Prostate gland (tissue), 2 donors: ENCODE measurements around the gene MPZL2.
"Not testable (repeated sequence)": the region's sequence is repeated elsewhere in the genome, so short reads cannot be mapped to it uniquely, and the experiment has no call there.

Experiments
- POLR2AphosphoS5 ChIP-seq: sonication (generic); formaldehyde crosslinking; IDR thresholded peaks from one replicate; pipeline ENCODE4 v1.6.1; 2017; ENCODE audit warnings: antibody characterized with exemption
- TF ChIP-seq, protein P1 (sequence below), 4 experiments: fragments of 200-600 bp in 2 of 4; fragments of 450-650 bp in 2 of 4; sonication (generic) in 2 of 4; IDR thresholded peaks; 1 replicate in 3 of 4; 2 replicates in 1 of 4; pipeline ENCODE4 v1.5.1; 2016 to 2019; ENCODE audit warnings: antibody characterized with exemption in 4 of 4, mild to moderate bottlenecking in 2 of 4, moderate library complexity in 2 of 4

- TF ChIP-seq, protein P1, sequence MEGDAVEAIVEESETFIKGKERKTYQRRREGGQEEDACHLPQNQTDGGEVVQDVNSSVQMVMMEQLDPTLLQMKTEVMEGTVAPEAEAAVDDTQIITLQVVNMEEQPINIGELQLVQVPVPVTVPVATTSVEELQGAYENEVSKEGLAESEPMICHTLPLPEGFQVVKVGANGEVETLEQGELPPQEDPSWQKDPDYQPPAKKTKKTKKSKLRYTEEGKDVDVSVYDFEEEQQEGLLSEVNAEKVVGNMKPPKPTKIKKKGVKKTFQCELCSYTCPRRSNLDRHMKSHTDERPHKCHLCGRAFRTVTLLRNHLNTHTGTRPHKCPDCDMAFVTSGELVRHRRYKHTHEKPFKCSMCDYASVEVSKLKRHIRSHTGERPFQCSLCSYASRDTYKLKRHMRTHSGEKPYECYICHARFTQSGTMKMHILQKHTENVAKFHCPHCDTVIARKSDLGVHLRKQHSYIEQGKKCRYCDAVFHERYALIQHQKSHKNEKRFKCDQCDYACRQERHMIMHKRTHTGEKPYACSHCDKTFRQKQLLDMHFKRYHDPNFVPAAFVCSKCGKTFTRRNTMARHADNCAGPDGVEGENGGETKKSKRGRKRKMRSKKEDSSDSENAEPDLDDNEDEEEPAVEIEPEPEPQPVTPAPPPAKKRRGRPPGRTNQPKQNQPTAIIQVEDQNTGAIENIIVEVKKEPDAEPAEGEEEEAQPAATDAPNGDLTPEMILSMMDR (IDR thresholded peaks at IDR 0.05) = not testable (repeated sequence)
- not testable (repeated sequence) for TF ChIP-seq POLR2AphosphoS5
Observed at GRCh38 chr11:118308995-118309528, 45.0 kb upstream of the MPZL2 start.
